IgD-negative memory B cell (primary cell): ENCODE data around the gene NCKAP5. TPM values are rescaled to one million over a fixed set of nuclear protein-coding genes. Genes with fewer than 3 reads are reported as not detected.
A peak's percentile ranks its signal among the peaks of the same experiment; 100 is the strongest.

Experiments
- H3K27ac Mint-ChIP-seq, 3 donors: one replicate each; pipeline ENCODE4 v1.8.0; 2020 to 2022; ENCODE audit warnings: mild to moderate bottlenecking in 3 of 3, mixed read lengths in 3 of 3, moderate library complexity in 1 of 3
- H3K27me3 Mint-ChIP-seq: one replicate; pipeline ENCODE4 v1.8.0; 2021; ENCODE audit warnings: mixed read lengths
- H3K36me3 Mint-ChIP-seq: one replicate; pipeline ENCODE4 v1.8.0; 2020; ENCODE audit warnings: mild to moderate bottlenecking, mixed read lengths
- H3K4me1 Mint-ChIP-seq, 3 donors: one replicate each; pipeline ENCODE4 v1.8.0; 2020 to 2022; ENCODE audit warnings: mixed read lengths in 3 of 3, mild to moderate bottlenecking in 1 of 3
- H3K4me3 Mint-ChIP-seq, 4 donors: one replicate each; pipeline ENCODE4 v1.8.0; 2020 to 2022; ENCODE audit warnings: mild to moderate bottlenecking in 4 of 4, mixed read lengths in 4 of 4, moderate library complexity in 3 of 4
- H3K9me3 Mint-ChIP-seq, 3 donors: one replicate each; pipeline ENCODE4 v1.8.0; 2020 to 2021; ENCODE audit warnings: mixed read lengths in 3 of 3, mild to moderate bottlenecking in 1 of 3
- polyA plus RNA-seq: library from polyadenylated mRNA; unstranded; fragments of 300-500 nt; fragmentation: Illumina TruSeq; gene quantifications from one replicate; pipeline ENCODE4 v1.2.3, GENCODE V29; 2021

NCKAP5 gene
- polyA plus RNA-seq, 1 donor from 2014 or later = not detected

DNA sequence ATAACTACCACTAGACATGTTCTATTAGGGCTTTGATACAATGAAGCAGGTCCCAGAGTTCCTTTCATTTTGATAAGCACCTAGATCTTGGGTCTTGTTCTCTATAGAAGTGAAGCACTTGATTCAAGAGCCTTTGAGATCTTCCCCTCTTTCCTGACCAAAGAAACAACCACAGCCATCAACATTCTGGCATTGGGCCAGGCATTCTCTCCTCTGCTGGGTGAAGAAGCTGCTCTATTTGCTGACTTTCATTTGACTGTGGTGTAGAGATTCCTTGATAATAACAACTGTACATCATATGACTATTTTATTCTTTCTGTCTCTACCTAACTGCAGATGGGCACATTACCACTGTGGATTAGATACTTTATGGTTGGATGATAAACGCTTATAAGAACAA is 801.7 kb downstream of the NCKAP5 start:
- Mint-ChIP-seq H3K36me3 (no peaks in the 10 kb centered on the region), H3K4me1 (no peaks in the 10 kb centered on the region), H3K9me3 (peaks cover 2 to 8% (median 4%) of the 10 kb centered on the region in 3 donors), H3K4me3 (no peak overlapping the region), H3K27ac (no peak overlapping the region), H3K27me3 (no peaks in the 10 kb centered on the region)

DNA sequence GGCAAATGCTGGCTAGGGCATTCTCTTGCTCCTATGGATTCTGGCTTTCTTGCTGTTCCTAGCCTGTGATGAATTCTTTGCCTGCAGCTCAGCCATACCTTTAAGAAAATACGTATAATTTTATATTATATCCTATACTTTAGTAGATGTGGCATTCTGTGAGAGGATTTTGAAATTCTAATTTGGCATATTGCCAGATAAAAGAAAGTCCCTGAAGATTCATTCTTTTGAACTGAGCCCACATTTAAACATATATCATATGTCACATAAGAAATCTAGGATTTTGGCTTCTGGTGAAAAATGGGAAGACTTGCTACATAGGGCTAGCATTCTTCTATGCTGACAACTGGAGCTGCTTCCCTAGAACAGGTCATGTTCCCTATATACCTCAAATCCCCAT is 806.8 kb downstream of the NCKAP5 start:
- no peaks in the 10 kb centered on the region for H3K4me1 Mint-ChIP-seq
- H3K27me3 Mint-ChIP-seq = peaks cover 1% of the 10 kb centered on the region
- peaks cover 2 to 11% (median 3%) of the 10 kb centered on the region in 3 donors for H3K9me3 Mint-ChIP-seq
- H3K36me3 Mint-ChIP-seq = no peaks in the 10 kb centered on the region
- H3K4me3 Mint-ChIP-seq = no peak overlapping the region
- no peak overlapping the region for H3K27ac Mint-ChIP-seq

DNA sequence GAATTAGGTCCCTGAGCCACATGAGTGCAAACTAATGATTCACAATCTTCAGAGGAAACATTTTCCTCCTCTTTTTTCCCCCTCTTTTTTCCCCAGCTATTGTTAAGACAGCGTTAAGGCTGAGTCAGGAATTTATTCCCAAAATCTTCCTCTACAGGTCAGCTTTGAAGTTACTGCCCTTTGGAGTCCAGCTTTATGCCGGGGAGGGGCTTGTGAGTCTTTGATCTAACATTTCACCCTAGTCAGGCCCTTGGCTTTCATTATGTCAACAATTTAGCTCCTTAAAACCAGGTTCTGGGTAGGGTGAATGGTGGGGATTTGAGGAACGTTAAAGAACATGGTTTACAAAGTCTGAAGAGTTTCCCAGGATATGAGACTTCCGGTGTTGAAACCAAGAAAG is 807.3 kb downstream of the NCKAP5 start:
- Mint-ChIP-seq H3K9me3 (peaks cover 2 to 11% (median 3%) of the 10 kb centered on the region in 3 donors), H3K36me3 (no peaks in the 10 kb centered on the region), H3K4me1 (no peaks in the 10 kb centered on the region), H3K4me3 (no peak overlapping the region), H3K27ac (no peak overlapping the region), H3K27me3 (peaks cover 1% of the 10 kb centered on the region)

DNA sequence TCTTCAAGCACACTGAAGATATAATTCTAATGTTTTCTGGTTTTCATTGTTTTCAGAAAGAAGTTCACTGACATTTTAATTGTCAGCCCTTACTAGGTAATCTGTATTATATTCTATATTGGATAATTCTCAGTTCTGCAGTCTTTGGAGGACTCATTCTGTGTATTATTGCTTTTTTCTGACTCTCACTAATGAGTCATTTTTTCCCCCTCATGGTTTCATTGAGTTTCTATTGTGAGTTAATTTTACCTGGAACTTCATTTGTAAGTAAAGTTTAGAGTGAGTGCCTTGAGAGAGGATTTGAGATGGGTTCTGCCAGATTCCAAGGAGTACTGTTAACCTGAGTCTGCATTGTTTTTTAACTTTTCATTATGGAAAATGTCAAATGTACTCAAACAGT is 807.9 kb downstream of the NCKAP5 start:
- peaks cover 1% of the 10 kb centered on the region for H3K27me3 Mint-ChIP-seq
- H3K27ac Mint-ChIP-seq = no peak overlapping the region
- peaks cover 2 to 11% (median 3%) of the 10 kb centered on the region in 3 donors for H3K9me3 Mint-ChIP-seq
- no peaks in the 10 kb centered on the region for H3K36me3 Mint-ChIP-seq
- no peaks in the 10 kb centered on the region for H3K4me1 Mint-ChIP-seq
- H3K4me3 Mint-ChIP-seq = no peak overlapping the region

DNA sequence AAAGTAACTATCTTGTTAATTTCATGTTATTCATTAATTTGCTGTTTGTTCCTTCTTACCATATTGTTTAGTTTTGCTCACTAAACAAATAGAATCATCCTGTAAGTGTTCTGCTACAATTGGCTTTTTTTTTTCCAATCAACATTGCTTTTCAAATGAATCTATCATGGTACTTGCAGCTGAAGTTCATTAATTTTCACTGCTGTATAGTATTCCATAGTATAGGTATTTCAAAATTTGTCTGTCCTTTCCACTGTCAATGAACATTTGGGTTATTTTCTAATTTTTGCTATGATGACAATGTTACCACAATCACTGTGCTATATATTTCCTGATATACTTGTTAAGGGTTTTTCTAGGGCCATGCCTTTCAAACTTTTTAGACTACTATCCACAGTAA is 809.3 kb downstream of the NCKAP5 start:
- H3K36me3 Mint-ChIP-seq = no peaks in the 10 kb centered on the region
- H3K27ac Mint-ChIP-seq = no peak overlapping the region
- H3K9me3 Mint-ChIP-seq = peaks cover 2 to 11% (median 3%) of the 10 kb centered on the region in 3 donors
- H3K27me3 Mint-ChIP-seq = peaks cover 1% of the 10 kb centered on the region
- H3K4me1 Mint-ChIP-seq = no peaks in the 10 kb centered on the region
- no peak overlapping the region for H3K4me3 Mint-ChIP-seq

DNA sequence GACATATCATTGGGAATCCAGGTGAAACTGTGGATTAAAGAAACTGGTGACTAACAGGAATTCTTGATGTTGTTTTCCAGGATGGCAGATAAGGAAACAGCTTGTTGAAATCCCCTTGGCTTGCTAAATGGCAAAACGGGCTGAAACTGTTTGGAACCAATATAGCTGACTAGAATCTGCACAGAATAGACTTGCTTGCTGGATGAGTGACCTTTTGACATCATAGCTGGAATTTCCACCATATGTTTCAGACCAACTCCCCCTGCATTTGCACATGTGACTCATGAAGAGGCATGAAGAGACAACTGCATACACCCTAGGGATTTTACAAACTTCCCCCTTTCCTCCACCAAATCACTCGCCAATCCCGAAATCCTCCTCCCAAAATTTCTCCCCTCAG is 810.6 kb downstream of the NCKAP5 start:
- H3K27me3 Mint-ChIP-seq = peaks cover 1% of the 10 kb centered on the region
- H3K4me3 Mint-ChIP-seq = no peak overlapping the region
- H3K9me3 Mint-ChIP-seq = peaks cover 2 to 9% (median 6%) of the 10 kb centered on the region in 3 donors
- no peaks in the 10 kb centered on the region for H3K4me1 Mint-ChIP-seq
- H3K36me3 Mint-ChIP-seq = no peaks in the 10 kb centered on the region
- no peak overlapping the region for H3K27ac Mint-ChIP-seq

DNA sequence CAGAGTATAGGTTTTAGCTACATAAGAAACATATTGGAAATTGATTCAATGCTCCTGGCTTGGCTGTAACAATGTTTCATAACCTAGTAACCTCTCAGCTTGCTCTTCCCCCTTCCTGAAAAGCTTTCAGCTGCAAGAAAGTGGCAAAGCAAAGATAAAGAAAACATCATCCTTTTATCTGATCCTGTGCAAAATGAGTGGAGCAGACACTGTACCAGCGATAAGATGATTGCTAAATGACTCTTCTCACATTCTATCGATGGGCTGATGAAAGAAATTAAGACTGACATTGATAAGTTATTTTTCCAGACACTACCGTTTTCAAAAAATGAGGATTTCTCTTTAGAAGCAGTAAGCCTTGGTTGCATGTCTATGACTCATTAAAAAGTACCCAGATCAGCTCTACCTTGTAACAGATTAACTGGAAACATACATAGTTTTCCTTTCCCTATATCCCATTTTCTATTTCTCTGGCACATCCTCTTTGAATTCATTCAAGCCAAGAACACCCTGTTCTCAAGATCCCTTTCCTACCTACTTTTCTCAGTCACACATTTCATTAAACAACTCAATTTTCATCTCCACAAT is 811.2 kb downstream of the NCKAP5 start:
- Mint-ChIP-seq H3K27me3 (peaks cover 1% of the 10 kb centered on the region), H3K4me3 (no peak overlapping the region), H3K27ac (no peak overlapping the region), H3K9me3 (peaks cover 0 to 10% (median 6%) of the 10 kb centered on the region in 3 donors), H3K36me3 (no peaks in the 10 kb centered on the region), H3K4me1 (no peaks in the 10 kb centered on the region)

DNA sequence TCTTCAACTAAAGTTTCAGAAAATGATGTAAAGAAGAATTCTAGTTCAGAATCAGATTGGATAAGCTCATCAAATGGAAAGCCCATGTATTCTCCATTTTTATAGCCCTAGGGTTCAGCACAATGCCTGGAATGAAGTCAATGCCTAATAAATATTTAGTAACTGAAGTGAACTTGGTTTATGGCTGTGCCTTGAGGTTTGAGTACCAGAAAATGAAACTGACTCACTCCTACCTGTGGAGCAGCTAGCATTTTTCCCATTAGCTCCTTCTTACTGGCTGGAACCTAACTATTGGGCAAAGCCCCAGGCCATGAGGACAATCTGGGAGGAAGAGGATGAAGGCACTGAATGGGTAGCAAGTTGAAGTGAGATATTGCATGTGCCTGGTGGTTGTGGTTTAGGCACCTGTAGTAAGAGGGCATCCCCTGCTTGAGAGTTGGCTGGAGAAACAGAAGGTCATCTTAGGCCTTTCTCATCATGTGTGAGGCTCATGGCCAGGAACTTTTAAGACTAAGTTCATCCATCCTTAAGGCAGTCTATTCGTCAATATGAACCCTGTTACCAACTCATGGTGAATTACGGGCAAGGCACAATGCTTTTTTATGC is 813.3 kb downstream of the NCKAP5 start:
- H3K4me3 Mint-ChIP-seq = no peak overlapping the region
- no peaks in the 10 kb centered on the region for H3K4me1 Mint-ChIP-seq
- peaks cover 1% of the 10 kb centered on the region for H3K27me3 Mint-ChIP-seq
- H3K27ac Mint-ChIP-seq = no peak overlapping the region
- H3K36me3 Mint-ChIP-seq = no peaks in the 10 kb centered on the region
- peaks cover 0 to 10% (median 3%) of the 10 kb centered on the region in 3 donors for H3K9me3 Mint-ChIP-seq

DNA sequence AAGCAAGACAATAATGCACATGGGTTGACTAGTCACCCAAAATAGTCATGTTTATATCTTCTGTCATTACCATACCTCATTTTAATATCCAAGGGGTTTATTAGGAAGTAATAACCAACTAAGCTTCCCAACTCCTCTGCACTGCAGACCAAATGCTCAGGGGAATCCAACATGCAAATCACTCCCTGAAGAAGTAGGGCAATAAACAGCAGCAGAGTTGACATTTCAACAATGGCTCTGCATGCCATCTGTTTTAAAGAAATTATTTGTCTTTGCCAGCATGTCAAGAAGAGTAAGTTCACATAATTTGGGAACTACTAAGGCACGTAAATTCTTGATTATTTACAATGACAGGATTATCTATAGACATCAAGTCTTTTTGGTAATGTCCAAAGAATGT is 813.9 kb downstream of the NCKAP5 start:
- Mint-ChIP-seq H3K27ac (no peak overlapping the region), H3K4me1 (no peaks in the 10 kb centered on the region), H3K4me3 (no peak overlapping the region), H3K36me3 (no peaks in the 10 kb centered on the region), H3K27me3 (peaks cover 1% of the 10 kb centered on the region), H3K9me3 (peaks cover 0 to 10% (median 3%) of the 10 kb centered on the region in 3 donors)

DNA sequence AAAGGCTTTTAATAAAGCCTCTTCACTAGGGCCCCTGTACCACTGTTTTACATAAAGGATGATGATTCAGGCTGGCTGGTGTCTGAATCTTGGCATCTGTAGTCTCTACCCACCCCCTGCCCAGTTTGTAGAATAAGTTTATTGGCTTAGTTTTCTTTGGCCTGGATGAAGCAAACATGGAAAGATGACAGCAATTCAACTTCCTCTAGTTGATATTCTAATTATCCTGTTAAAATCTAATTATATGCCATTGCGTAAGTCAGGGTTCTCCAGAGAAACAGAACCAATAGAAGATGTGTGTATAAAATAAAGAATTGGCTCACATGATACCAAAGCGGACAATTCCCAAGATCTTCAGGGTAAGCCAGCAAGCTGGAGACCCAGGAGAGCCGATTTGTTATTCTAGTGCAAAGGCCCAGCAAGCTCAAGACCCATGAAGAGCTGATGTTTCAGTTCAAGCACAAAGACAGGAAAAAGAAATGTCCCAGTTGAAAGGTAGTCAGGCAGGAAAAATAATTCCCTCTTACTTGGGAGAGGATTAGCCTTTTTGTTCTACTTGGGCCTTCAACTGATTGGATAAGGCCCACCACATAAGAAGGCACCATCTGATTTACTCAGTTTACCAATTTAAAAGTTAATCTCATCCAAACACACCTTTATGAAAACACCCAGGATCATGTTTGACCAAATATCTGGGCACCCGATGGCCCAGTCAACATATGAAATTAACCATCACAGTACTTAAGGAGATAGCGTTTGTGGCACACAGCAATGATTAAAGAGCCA is 815.6 kb downstream of the NCKAP5 start:
- no peak overlapping the region for H3K4me3 Mint-ChIP-seq
- H3K4me1 Mint-ChIP-seq = no peaks in the 10 kb centered on the region
- no peaks in the 10 kb centered on the region for H3K27me3 Mint-ChIP-seq
- peaks cover 0 to 6% (median 3%) of the 10 kb centered on the region in 3 donors for H3K9me3 Mint-ChIP-seq
- no peaks in the 10 kb centered on the region for H3K36me3 Mint-ChIP-seq
- H3K27ac Mint-ChIP-seq = no peak overlapping the region

DNA sequence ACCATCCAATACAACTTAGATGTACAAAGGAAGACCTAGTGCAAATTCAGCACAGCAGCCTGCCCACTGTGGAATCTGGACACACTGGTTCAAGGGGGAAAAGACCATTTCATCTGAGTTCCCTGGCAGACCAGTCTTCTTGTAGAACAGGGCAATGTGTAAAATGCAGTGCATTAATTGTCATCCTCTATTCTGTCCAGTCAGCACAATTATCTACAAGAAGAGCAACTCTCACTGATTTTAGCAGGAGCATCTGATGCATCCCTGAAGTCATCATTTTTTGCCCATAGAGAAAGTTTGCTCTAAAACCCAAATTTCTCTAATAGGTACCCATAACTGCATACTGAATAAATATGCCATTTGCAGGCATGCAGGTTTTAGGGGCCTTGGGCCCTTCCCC is 816.4 kb downstream of the NCKAP5 start:
- Mint-ChIP-seq H3K9me3 (peaks cover 0 to 6% (median 3%) of the 10 kb centered on the region in 3 donors), H3K36me3 (no peaks in the 10 kb centered on the region)

DNA sequence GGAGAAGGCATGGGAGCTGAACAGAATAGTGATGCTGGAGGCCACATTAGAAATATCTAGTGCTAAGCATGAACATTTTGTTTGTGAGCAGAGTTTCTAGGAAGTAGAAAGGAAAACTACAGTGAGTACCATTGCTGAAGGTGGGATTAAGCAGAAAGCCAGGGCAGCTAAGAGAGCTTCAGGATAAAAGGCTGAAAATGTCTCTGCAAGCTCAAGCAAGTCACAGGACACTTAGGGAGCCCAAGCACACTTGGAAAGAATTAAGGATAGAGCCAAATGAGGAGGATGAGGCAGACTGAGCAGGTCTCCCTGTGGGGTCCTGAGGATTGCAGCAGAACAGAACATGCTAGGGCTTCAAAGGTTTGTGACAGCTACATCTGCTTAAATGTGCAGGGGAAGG is 817.7 kb downstream of the NCKAP5 start:
- H3K27ac Mint-ChIP-seq = peak overlapping the region in 1 of 3 donors; percentile 52
- peaks cover 0 to 4% (median 3%) of the 10 kb centered on the region in 3 donors for H3K4me1 Mint-ChIP-seq
- H3K36me3 Mint-ChIP-seq = no peaks in the 10 kb centered on the region
- peaks cover 0 to 6% (median 4%) of the 10 kb centered on the region in 3 donors for H3K9me3 Mint-ChIP-seq
- H3K4me3 Mint-ChIP-seq = no peak overlapping the region
- no peaks in the 10 kb centered on the region for H3K27me3 Mint-ChIP-seq

More for the DNA sequence above, 816.4 kb downstream of the NCKAP5 start:
- H3K27me3 Mint-ChIP-seq = no peaks in the 10 kb centered on the region
- peaks cover 0 to 4% (median 3%) of the 10 kb centered on the region in 3 donors for H3K4me1 Mint-ChIP-seq
- H3K4me3 Mint-ChIP-seq = no peak overlapping the region
- no peak overlapping the region for H3K27ac Mint-ChIP-seq

DNA sequence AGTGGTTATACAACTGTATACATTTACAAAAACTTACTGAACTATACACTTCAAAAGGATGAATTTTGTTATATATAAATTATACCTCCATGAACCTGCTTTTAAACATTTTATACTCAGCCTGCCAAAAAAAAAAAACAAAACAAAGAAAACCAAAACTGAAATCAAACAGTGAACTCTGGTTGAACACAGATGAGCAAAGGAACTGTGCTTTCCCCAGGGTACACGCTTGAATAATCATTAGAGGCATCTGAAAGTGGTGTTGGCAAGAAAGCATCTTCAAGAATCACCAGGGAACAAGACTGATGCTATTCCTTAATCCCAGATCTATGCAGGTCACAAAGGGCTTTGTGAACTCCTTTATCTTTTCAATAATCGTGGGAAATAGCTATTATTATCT is 821.2 kb downstream of the NCKAP5 start:
- Mint-ChIP-seq H3K27ac (no peak overlapping the region), H3K9me3 (peaks cover 0 to 6% (median 1%) of the 10 kb centered on the region in 3 donors), H3K36me3 (no peaks in the 10 kb centered on the region), H3K27me3 (no peaks in the 10 kb centered on the region), H3K4me1 (peaks cover 0 to 4% (median 3%) of the 10 kb centered on the region in 3 donors), H3K4me3 (no peak overlapping the region)

DNA sequence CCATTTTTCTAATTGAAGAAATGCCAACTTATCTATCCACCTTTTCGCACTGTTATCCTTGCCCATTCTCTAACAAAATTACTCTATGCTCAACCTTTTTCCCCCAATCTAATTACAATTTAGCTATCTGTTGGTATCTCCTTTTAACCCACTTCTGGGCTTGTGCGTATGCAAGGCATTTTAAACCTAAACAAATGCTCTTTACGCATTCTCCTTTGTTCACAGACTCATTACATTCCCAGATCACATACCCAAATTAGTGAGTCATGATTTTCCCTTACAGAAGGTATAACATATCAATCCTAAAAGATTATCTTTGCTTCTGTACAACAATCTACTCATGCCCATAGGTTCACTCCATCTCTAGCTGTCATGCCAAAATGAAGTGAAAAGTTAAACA is 826.5 kb downstream of the NCKAP5 start:
- Mint-ChIP-seq H3K4me3 (no peak overlapping the region), H3K9me3 (peaks cover 0 to 6% (median 1%) of the 10 kb centered on the region in 3 donors), H3K4me1 (no peaks in the 10 kb centered on the region), H3K27me3 (no peaks in the 10 kb centered on the region), H3K27ac (no peak overlapping the region), H3K36me3 (no peaks in the 10 kb centered on the region)

DNA sequence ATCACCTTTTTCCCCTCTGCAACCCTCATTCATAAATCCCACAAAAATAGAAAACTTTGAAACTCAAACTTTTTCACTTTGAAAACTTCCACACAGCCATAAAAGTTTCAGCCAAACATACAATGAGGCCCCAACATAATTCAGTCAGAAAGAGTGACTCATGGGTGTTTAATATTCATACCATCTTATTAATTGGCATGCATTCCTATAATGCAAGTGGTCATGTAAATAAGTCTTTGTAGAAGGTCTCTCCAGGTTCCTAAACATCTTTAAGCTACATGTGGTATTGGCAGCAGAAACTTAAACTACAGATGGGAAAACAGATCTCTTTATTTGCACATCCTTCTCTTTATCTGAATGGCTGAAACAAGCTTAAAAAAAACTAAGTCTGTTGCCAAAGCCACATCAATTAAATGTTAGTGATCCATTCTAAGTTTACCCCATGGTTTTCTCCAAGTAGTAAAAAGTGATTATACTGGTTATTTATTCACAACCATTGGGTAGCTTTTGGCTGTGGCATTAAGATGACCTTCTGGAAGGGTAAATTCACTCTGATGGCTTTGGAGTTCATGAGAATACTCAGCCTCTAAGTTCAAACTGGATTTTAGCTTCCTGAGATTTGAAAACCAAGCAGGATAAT is 828.1 kb downstream of the NCKAP5 start:
- Mint-ChIP-seq H3K27ac (no peak overlapping the region), H3K4me1 (no peaks in the 10 kb centered on the region), H3K4me3 (no peak overlapping the region), H3K27me3 (no peaks in the 10 kb centered on the region), H3K9me3 (peaks cover 0 to 6% (median 0%) of the 10 kb centered on the region in 3 donors), H3K36me3 (no peaks in the 10 kb centered on the region)
